HCT116 (cell line): ENCODE results near the gene ELL2. TPM values are rescaled to one million over a fixed set of nuclear protein-coding genes. Genes with fewer than 3 reads are reported as not detected.

Source experiments
- ATAC-seq: fragments of 200-7000 bp; cut with Tn5 transposase; 2 replicates; pipeline ENCODE4 v1.9.1; 2020; ENCODE audit warnings: mild to moderate bottlenecking, moderate library complexity
- BruUV-seq: library from RNA; stranded (reverse); fragments of 400-500 nt; replicated peaks from 2 replicates; lab custom pipeline; 2021; lab: Mats Ljungman, UMichigan
- CTCF ChIA-PET: fragments of 300-600 bp; sonication (Branson Sonifier 250); formaldehyde crosslinking; loops from one replicate; lab custom pipeline; 2021; ENCODE audit warnings: antibody characterized with exemption; lab: Charles Lee
- POLR2A ChIA-PET: fragments of 300-600, 350-600 bp; sonication (Branson Sonifier 250); formaldehyde crosslinking; loops from one replicate; lab custom pipeline; 2021; ENCODE audit warnings: antibody characterized with exemption; lab: Charles Lee
- RAD21 ChIA-PET, 2 experiments: fragments of 300-600 bp; sonication (Branson Sonifier 250); formaldehyde crosslinking; loops; one replicate each; lab custom pipeline; 2023; ENCODE audit warnings: low total read pairs in 2 of 2; ENCODE audit not compliant: uncharacterized antibody in 2 of 2, unreplicated experiment in 2 of 2, low non-redundant PET in 1 of 2; lab: Charles Lee
- DNase-seq: peaks from one replicate; pipeline ENCODE4 v3.0.0-alpha.2; 2010; ENCODE audit warnings: low read depth, low spot score
- H2AFZ ChIP-seq: fragments of 200-600 bp; shearing (Covaris generic), sonication (generic); 2 replicates; pipeline ENCODE4 v1.6.1; 2017; ENCODE audit warnings: low read depth, mixed run types, mixed read lengths, antibody characterized with exemption, low read length; ENCODE audit not compliant: poor library complexity, severe bottlenecking
- H3K27ac ChIP-seq: 2 replicates; pipeline ENCODE4 v1.5.1; 2012; ENCODE audit warnings: low read depth, low read length
- H3K27me3 ChIP-seq: fragments of 200-600 bp; sonication (generic); 2 replicates; pipeline ENCODE4 v1.6.1; 2016; ENCODE audit warnings: mixed run types, low read length, mixed read lengths; ENCODE audit not compliant: insufficient read depth
- H3K36me3 ChIP-seq, 2 experiments: fragments of 200-500 bp in 1 of 2; fragments of 200-600 bp in 1 of 2; sonication (Bioruptor generic) in 1 of 2; sonication (generic) in 1 of 2; 2 replicates each; pipeline versions ENCODE4 v1.5.1 to v1.6.1; 2014 to 2016; ENCODE audit warnings: low read length in 2 of 2, inconsistent platforms in 1 of 2, mixed read lengths in 1 of 2, mixed run types in 1 of 2; ENCODE audit not compliant: insufficient read depth in 2 of 2, control insufficient read depth in 1 of 2
- H3K4me1 ChIP-seq, 2 experiments: fragments of 200-600 bp in 1 of 2; sonication (generic) in 1 of 2; 2 replicates each; pipeline versions ENCODE4 v1.5.1 to v1.6.1; 2012 to 2017; ENCODE audit warnings: low read length in 2 of 2, inconsistent platforms in 1 of 2, mild to moderate bottlenecking in 1 of 2, mixed read lengths in 1 of 2, mixed run types in 1 of 2, moderate library complexity in 1 of 2; ENCODE audit not compliant: insufficient read depth in 2 of 2, control insufficient read depth in 1 of 2
- H3K4me2 ChIP-seq: fragments of 200-600 bp; sonication (generic); 2 replicates; pipeline ENCODE4 v1.6.1; 2017; ENCODE audit warnings: mixed run types, low read length, mixed read lengths
- H3K4me3 ChIP-seq, 2 experiments: fragments of 200-600 bp in 1 of 2; sonication (generic) in 1 of 2; replicated peaks in 1 of 2; 2 replicates each; pipeline ENCODE4 v1.5.1; 2011 to 2016; ENCODE audit warnings: low read length in 2 of 2, control low read depth in 1 of 2, low read depth in 1 of 2, mild to moderate bottlenecking in 1 of 2, mixed read lengths in 1 of 2, mixed run types in 1 of 2
- H3K79me2 ChIP-seq: fragments of 200-600 bp; sonication (generic); 2 replicates; pipeline ENCODE4 v1.6.1; 2017; ENCODE audit warnings: mild to moderate bottlenecking, mixed run types, low read length, moderate library complexity, mixed read lengths; ENCODE audit not compliant: insufficient read depth
- H3K9ac ChIP-seq: fragments of 200-600 bp; sonication (generic); 2 replicates; pipeline ENCODE4 v1.6.1; 2016; ENCODE audit warnings: low read length, mixed read lengths
- H3K9me2 ChIP-seq: fragments of 200-600 bp; sonication (generic), shearing (Covaris generic); 2 replicates; pipeline ENCODE4 v1.6.1; 2017; ENCODE audit warnings: mixed run types, mild to moderate bottlenecking, moderate library complexity; ENCODE audit not compliant: insufficient read depth
- H3K9me3 ChIP-seq, 2 experiments: fragments of 200-500 bp in 1 of 2; fragments of 200-600 bp in 1 of 2; sonication (Bioruptor generic) in 1 of 2; sonication (generic) in 1 of 2; 2 replicates each; pipeline ENCODE4 v1.6.1; 2014 to 2017; ENCODE audit warnings: low read length in 2 of 2, mixed read lengths in 2 of 2, inconsistent platforms in 1 of 2, low read depth in 1 of 2, mild to moderate bottlenecking in 1 of 2, mixed run types in 1 of 2, moderate library complexity in 1 of 2; ENCODE audit not compliant: control insufficient read depth in 1 of 2, insufficient read depth in 1 of 2
- H4K20me1 ChIP-seq: fragments of 200-600 bp; sonication (generic), shearing (Covaris generic); 2 replicates; pipeline ENCODE4 v1.6.1; 2017; ENCODE audit warnings: mixed run types, mild to moderate bottlenecking, moderate library complexity; ENCODE audit not compliant: insufficient read depth
- EZH2phosphoT487 ChIP-seq: fragments of 200-600 bp; IDR thresholded peaks from 2 replicates; pipeline ENCODE4 v1.6.1; 2018; ENCODE audit warnings: antibody characterized with exemption, borderline replicate concordance
- FOSL1 ChIP-seq: IDR thresholded peaks from 2 replicates; pipeline ENCODE4 v1.6.1; 2012; ENCODE audit warnings: low read depth
- SP1 ChIP-seq: IDR thresholded peaks from 2 replicates; pipeline ENCODE4 v1.6.1; 2012; ENCODE audit warnings: low read depth
- YY1 ChIP-seq: IDR thresholded peaks from 2 replicates; pipeline ENCODE4 v1.6.1; 2011; ENCODE audit warnings: low read length, low read depth, moderate library complexity, mild to moderate bottlenecking; ENCODE audit not compliant: insufficient replicate concordance; ENCODE audit errors: extremely low read depth
- ZBTB33 ChIP-seq: IDR thresholded peaks from 2 replicates; pipeline ENCODE4 v1.6.1; 2011; ENCODE audit warnings: mild to moderate bottlenecking, low read length, moderate library complexity; ENCODE audit not compliant: insufficient replicate concordance; ENCODE audit errors: extremely low read depth
- ZNF274 ChIP-seq: fragments of 200-500 bp; sonication (Bioruptor generic); IDR thresholded peaks from 2 replicates; pipeline ENCODE4 v1.6.1; 2014; ENCODE audit warnings: mild to moderate bottlenecking, low read depth, low read length, inconsistent platforms
- intact Hi-C: fragments of 100-400 bp; cut with micrococcal nuclease; formaldehyde crosslinking; loops from 2 replicates; pipeline ENCODE4 v1.10.0; 2022
- total RNA-seq: library from RNA; stranded (reverse); gene quantifications from one replicate; pipeline ENCODE4 v1.2.1, GENCODE V29; 2021; ENCODE audit not compliant: unreplicated experiment
- TF ChIP-seq, protein P1 (sequence below): IDR thresholded peaks from 2 replicates; pipeline ENCODE4 v1.6.1; 2012; ENCODE audit warnings: low read depth
- TF ChIP-seq, protein P2 (sequence below): IDR thresholded peaks from 2 replicates; pipeline ENCODE4 v1.6.1; 2012

Gene ELL2
- total RNA-seq, 1 experiment from 2014 or later, result 29.8 TPM

- ChIA-PET CTCF (no interaction called here), POLR2A (no interaction called here), RAD21 (no interaction called here)
- H4K20me1 ChIP-seq, result no peaks in the 10 kb centered on the region
- DNase-seq (no peak), ATAC-seq (no peak)
- no peak overlapping the region for H3K27ac ChIP-seq
- H3K9me3 ChIP-seq, result no peaks in the 10 kb centered on the region
- TF ChIP-seq FOSL1, result no peak
- no peak for TF ChIP-seq SP1
- TF ChIP-seq, protein P1, sequence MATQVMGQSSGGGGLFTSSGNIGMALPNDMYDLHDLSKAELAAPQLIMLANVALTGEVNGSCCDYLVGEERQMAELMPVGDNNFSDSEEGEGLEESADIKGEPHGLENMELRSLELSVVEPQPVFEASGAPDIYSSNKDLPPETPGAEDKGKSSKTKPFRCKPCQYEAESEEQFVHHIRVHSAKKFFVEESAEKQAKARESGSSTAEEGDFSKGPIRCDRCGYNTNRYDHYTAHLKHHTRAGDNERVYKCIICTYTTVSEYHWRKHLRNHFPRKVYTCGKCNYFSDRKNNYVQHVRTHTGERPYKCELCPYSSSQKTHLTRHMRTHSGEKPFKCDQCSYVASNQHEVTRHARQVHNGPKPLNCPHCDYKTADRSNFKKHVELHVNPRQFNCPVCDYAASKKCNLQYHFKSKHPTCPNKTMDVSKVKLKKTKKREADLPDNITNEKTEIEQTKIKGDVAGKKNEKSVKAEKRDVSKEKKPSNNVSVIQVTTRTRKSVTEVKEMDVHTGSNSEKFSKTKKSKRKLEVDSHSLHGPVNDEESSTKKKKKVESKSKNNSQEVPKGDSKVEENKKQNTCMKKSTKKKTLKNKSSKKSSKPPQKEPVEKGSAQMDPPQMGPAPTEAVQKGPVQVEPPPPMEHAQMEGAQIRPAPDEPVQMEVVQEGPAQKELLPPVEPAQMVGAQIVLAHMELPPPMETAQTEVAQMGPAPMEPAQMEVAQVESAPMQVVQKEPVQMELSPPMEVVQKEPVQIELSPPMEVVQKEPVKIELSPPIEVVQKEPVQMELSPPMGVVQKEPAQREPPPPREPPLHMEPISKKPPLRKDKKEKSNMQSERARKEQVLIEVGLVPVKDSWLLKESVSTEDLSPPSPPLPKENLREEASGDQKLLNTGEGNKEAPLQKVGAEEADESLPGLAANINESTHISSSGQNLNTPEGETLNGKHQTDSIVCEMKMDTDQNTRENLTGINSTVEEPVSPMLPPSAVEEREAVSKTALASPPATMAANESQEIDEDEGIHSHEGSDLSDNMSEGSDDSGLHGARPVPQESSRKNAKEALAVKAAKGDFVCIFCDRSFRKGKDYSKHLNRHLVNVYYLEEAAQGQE, result no peak
- TF ChIP-seq YY1, result no peak
- no peak for TF ChIP-seq ZBTB33
- TF ChIP-seq EZH2phosphoT487, result no peak
- no peak for TF ChIP-seq ZNF274
- TF ChIP-seq, protein P2, sequence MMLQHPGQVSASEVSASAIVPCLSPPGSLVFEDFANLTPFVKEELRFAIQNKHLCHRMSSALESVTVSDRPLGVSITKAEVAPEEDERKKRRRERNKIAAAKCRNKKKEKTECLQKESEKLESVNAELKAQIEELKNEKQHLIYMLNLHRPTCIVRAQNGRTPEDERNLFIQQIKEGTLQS, result no peak
- H3K4me3 ChIP-seq, result no peak overlapping the region
- H3K4me2 ChIP-seq, result no peak overlapping the region
- H3K9me2 ChIP-seq, result no peaks in the 10 kb centered on the region
- no peaks in the 10 kb centered on the region for H3K4me1 ChIP-seq
- BruUV-seq, result no TSS peak
- H3K27me3 ChIP-seq, result no peaks in the 10 kb centered on the region
- H3K36me3 ChIP-seq, result no peaks in the 10 kb centered on the region
- H3K79me2 ChIP-seq, result no peaks in the 10 kb centered on the region
- no peak overlapping the region for H3K9ac ChIP-seq
- H2AFZ ChIP-seq, result no peak overlapping the region
- intact Hi-C loops, result no loop called here
These were observed 93.5 kb downstream of the ELL2 start for GRCh38 chr5:95868136-95868535.
